BJ (cell line): ENCODE measurements around the gene SEMA3B. TPM values are rescaled to one million over a fixed set of nuclear protein-coding genes. Genes with fewer than 3 reads are reported as not detected.

ENCODE experiments used
- CTCF ChIA-PET: fragments of 350-600 bp; formaldehyde crosslinking; extraction: SDS; loops from one replicate; lab custom pipeline; 2021; ENCODE audit warnings: antibody characterized with exemption, inconsistent platforms; lab: Yijun Ruan, JAX
- POLR2A ChIA-PET: fragments of 300-600 bp; sonication (Branson Sonifier 250); formaldehyde crosslinking; extraction: SDS; loops from one replicate; lab custom pipeline; 2021; ENCODE audit warnings: antibody characterized with exemption; lab: Charles Lee
- DNase-seq: peaks from one replicate; pipeline ENCODE4 v3.0.0-alpha.2; 2011; ENCODE audit warnings: low read depth
- H3K27me3 ChIP-seq: 2 replicates; pipeline ENCODE4 v1.6.0; 2011; ENCODE audit warnings: low read length; ENCODE audit not compliant: control insufficient read depth, insufficient read depth
- H3K36me3 ChIP-seq: 2 replicates; pipeline ENCODE4 v1.5.1; 2011; ENCODE audit warnings: low read length; ENCODE audit not compliant: control insufficient read depth, insufficient read depth
- H3K4me3 ChIP-seq: 2 replicates; pipeline ENCODE4 v1.5.1; 2011; ENCODE audit warnings: low read depth, mild to moderate bottlenecking, control low read depth, low read length
- polyA plus RNA-seq: library from polyadenylated mRNA; depleted of rRNA; stranded (reverse); fragments of >200 nt; gene quantifications from 2 replicates; pipeline ENCODE4 v1.2.3, GENCODE V29; 2011
- TF ChIP-seq, protein P1 (sequence below): IDR thresholded peaks from 2 replicates; pipeline ENCODE4 v1.5.1; 2011; ENCODE audit warnings: low read depth, mild to moderate bottlenecking, control low read depth, inconsistent platforms, low read length, moderate library complexity; ENCODE audit not compliant: insufficient read depth

The SEMA3B gene
- polyA plus RNA-seq, 1 experiment = 59.0 TPM

DNA sequence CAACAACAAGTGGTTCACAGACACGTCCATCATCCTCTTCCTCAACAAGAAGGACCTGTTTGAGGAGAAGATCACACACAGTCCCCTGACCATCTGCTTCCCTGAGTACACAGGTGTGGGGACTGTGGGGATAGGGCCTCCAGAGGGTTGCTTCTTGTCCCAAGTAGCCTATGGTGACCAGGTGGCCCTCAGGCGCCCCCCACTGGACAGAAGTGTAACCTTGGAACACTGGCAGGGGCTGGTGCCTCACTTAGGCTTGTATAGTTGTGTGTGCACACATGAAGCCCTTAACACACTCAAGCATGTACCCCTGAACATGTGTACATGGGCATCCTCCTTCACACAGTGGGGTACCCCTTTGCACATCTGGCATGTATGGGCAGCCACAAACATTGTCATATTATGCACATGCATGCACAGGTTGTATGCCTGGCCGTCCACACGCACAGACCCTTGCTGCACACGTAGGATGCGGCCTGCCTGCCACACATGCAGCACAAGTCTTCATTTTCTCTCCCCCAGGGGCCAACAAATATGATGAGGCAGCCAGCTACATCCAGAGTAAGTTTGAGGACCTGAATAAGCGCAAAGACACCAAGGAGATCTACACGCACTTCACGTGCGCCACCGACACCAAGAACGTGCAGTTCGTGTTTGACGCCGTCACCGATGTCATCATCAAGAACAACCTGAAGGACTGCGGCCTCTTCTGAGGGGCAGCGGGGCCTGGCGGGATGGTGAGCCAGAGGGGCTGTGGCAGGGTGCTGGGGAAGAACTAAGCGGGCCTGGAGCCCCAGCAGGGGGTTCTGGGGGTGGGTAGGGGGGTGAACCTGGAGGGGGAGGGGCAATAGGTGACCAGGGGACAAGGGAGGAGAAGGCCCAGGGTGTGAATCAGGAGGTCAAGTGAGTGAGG lies 11.7 kb upstream of the SEMA3B start:
- Histone ChIP-seq H3K4me3 (no peak overlapping the region), H3K27me3 (no peaks in the 10 kb centered on the region), H3K36me3 (peaks cover 47% of the 10 kb centered on the region)
- ChIA-PET CTCF (interaction anchor here (0.6 to 13.0 kb wide), 12 partner anchors 10 to 63 kb away, joined by 4 to 114 read pairs (median 8); partner anchors contain the start of genes GNAI2 and SEMA3B), POLR2A (interaction anchor here (0.6 to 0.7 kb wide), 2 partner anchors 9 to 35 kb away, joined by 3 to 6 read pairs; no protein-coding TSS in a partner anchor)
- no peak for DNase-seq
- TF ChIP-seq, protein P1, sequence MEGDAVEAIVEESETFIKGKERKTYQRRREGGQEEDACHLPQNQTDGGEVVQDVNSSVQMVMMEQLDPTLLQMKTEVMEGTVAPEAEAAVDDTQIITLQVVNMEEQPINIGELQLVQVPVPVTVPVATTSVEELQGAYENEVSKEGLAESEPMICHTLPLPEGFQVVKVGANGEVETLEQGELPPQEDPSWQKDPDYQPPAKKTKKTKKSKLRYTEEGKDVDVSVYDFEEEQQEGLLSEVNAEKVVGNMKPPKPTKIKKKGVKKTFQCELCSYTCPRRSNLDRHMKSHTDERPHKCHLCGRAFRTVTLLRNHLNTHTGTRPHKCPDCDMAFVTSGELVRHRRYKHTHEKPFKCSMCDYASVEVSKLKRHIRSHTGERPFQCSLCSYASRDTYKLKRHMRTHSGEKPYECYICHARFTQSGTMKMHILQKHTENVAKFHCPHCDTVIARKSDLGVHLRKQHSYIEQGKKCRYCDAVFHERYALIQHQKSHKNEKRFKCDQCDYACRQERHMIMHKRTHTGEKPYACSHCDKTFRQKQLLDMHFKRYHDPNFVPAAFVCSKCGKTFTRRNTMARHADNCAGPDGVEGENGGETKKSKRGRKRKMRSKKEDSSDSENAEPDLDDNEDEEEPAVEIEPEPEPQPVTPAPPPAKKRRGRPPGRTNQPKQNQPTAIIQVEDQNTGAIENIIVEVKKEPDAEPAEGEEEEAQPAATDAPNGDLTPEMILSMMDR = peak; percentile 64

DNA sequence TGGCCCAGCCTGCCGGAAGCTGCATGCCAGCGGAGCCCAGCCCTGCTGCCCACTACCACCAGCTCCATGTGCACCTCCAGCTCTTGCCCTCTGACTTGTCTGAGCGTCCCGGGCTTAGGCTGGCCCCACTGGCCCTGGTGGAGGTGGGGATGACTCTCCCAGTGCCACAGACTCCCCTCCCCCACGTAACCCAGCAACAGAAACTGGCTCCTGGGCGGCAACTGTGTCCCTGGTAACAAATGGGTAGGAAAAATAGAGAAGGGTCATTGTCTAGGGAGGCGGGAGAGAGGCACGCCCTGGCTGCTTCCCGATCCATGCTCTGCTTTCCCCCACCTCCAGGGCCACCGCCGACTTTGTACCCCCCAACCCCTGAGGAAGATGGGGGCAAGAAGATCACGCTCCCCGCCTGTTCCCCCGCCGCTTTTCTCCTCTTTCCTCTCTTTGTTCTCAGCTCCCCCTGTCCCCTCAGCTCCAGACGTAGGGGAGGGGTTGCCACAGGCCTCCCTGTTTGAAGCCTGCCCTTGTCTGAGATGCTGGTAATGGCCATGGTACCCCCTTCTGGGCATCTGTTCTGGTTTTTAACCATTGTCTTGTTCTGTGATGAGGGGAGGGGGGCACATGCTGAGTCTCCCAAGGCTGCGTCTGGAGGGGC lies 10.8 kb upstream of the SEMA3B start:
- Histone ChIP-seq H3K27me3 (no peaks in the 10 kb centered on the region), H3K4me3 (no peak overlapping the region), H3K36me3 (peaks cover 39% of the 10 kb centered on the region)
- ChIA-PET CTCF (interaction anchor here (0.8 to 13.0 kb wide), 10 partner anchors 9 to 66 kb away, joined by 3 to 114 read pairs (median 14); partner anchors contain the start of gene SEMA3B), POLR2A (interaction anchor here (0.6 kb wide), 3 partner anchors 8 to 280 kb away, joined by 3 to 8 read pairs (median 4); no protein-coding TSS in a partner anchor)
- TF ChIP-seq, protein P1 = no peak
- DNase-seq = no peak

DNA sequence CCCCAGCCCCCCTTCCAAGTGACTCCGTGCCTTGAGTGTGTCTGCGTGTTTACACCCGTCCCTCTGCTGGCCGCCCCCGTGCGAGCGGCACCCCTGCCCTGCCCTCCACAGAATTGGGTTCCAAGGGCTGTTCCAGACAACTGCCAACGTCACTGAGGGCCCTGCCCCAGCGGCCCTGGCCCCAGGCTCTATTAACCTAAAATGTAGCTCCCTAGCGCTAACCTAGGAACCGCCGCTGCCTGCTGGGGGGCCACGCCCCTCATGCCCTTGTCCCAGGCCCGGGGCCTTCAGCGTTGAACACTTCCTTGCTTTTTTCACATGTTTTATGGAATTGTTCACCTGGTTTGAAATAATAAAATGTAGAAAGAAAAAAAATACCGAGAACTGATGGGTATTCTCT lies 10.0 kb upstream of the SEMA3B start:
- peaks cover 37% of the 10 kb centered on the region for H3K36me3 ChIP-seq
- POLR2A ChIA-PET = interaction anchor here (0.6 to 0.9 kb wide), 2 partner anchors 12 to 280 kb away, joined by 3 to 8 read pairs; no protein-coding TSS in a partner anchor
- no peak overlapping the region for H3K4me3 ChIP-seq
- no peak for DNase-seq
- H3K27me3 ChIP-seq = no peaks in the 10 kb centered on the region
- CTCF ChIA-PET = interaction anchor here (0.9 to 13.0 kb wide), 17 partner anchors 8 to 75 kb away, joined by 3 to 114 read pairs (median 9); partner anchors contain the start of genes HYAL3, NAA80 and SEMA3B
- TF ChIP-seq, protein P1 = no peak

DNA sequence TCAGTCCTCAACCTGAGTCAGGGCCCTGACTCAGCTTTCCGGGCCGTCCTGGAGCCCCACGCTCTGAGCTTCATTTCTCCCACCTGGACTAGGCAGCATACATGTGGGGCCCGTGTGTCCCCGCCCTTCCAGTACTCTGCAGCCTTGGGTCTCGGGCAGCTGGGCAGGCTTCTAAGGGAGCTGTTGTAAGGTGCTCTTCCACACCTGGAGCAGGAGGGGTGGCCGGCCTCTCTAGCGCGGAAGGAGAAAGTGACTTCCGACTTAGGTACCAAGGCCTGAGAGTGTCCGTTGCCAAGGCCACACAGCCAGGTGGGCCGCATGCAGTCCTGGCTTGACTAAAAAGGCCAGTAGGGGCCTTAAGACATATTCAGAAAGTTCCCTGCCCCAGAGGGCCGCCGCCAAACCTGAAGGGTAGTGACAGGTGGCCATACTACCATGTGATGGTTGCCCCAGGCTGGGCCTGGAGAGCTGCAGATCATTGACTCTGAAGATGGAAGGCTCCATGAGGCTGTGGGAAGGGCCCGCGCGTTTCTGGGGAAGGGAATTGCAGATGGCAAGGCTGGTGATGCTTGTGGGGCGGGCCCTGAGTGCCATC lies 9.4 kb upstream of the SEMA3B start:
- H3K27me3 ChIP-seq = no peaks in the 10 kb centered on the region
- ChIA-PET POLR2A (interaction anchor here (0.9 to 1.0 kb wide), 2 partner anchors 13 to 24 kb away, joined by 3 to 4 read pairs; no protein-coding TSS in a partner anchor), CTCF (interaction anchor here (0.8 to 13.0 kb wide), 25 partner anchors 8 to 78 kb away, joined by 3 to 114 read pairs (median 5); partner anchors contain the start of genes HYAL3, IFRD2, LSMEM2 and NAA80)
- no peak overlapping the region for H3K4me3 ChIP-seq
- H3K36me3 ChIP-seq = peaks cover 33% of the 10 kb centered on the region
- TF ChIP-seq, protein P1 = no peak
- no peak for DNase-seq
